Midbrain (tissue), 1 donor: ENCODE data around the gene CBX3.
"Not testable (repeated sequence)": the region's sequence is repeated elsewhere in the genome, so short reads cannot be mapped to it uniquely, and the experiment has no call there.

Experiments used
- DNase-seq: peaks from one replicate; lab custom pipeline; 2025; lab: John Stamatoyannopoulos, UW

The CBX3 gene

GRCh38 chr7:26202019-26202990, 760 bp downstream of the CBX3 start:
- DNase-seq = peak; percentile 78

- DNase-seq = no peak
Measured at GRCh38 chr7:26203016-26203415, 1.5 kb downstream of the CBX3 start.

- no peak for DNase-seq
Measured at GRCh38 chr7:26208040-26208439, 6.5 kb downstream of the CBX3 start.

GRCh38 chr7:26212921-26213718, 11.6 kb downstream of the CBX3 start:
- DNase-seq = no peak

- no peak for DNase-seq
Measured at GRCh38 chr7:26213807-26214515, 12.4 kb downstream of the CBX3 start.

GRCh38 chr7:26216049-26216448, 14.5 kb downstream of the CBX3 start:
- no peak for DNase-seq

- DNase-seq = no peak
Measured at GRCh38 chr7:26224359-26224758, 22.8 kb downstream of the CBX3 start.

GRCh38 chr7:26227987-26228386, 26.4 kb downstream of the CBX3 start:
- no peak for DNase-seq

- DNase-seq = no peak
Measured at GRCh38 chr7:26233902-26234511, 32.5 kb downstream of the CBX3 start.

- DNase-seq = no peak
Measured at GRCh38 chr7:26237035-26237807, 35.7 kb downstream of the CBX3 start.

- no peak for DNase-seq
Measured at GRCh38 chr7:26238032-26238431, 36.5 kb downstream of the CBX3 start.

GRCh38 chr7:26245150-26245549, 43.6 kb downstream of the CBX3 start:
- DNase-seq = no peak

- no peak for DNase-seq
Measured at GRCh38 chr7:26250239-26250638, 48.7 kb downstream of the CBX3 start.

- DNase-seq = not testable (repeated sequence)
Measured at GRCh38 chr7:26261866-26262265, 60.3 kb downstream of the CBX3 start.
